Measurements from ENCODE around the gene FRMD4B. TPM values are rescaled to one million over a fixed set of nuclear protein-coding genes. Genes with fewer than 3 reads are reported as not detected.

FRMD4B gene
- total and polyA plus RNA-seq, 2 donors (not counting 3 experiments of a cell fraction or from before 2014, with no cell fraction given), result 66.4 to 89.7 TPM

GRCh38 chr3:69371816-69372215 is 14.1 kb downstream of the FRMD4B start:
- Histone ChIP-seq H3K27me3 (ENCODE audit: control insufficient read depth in 2 of 2, insufficient read depth in 2 of 2, low read length in 2 of 2) (no peaks in the 10 kb centered on the region), H4K20me1 (replicated peaks; ENCODE audit: control insufficient read depth, extremely low read depth, insufficient read depth, low read length) (no peaks in the 10 kb centered on the region), H3K4me1 (ENCODE audit: control insufficient read depth, extremely low read depth, insufficient read depth, low read length) (peaks cover 31% of the 10 kb centered on the region), H2AFZ (ENCODE audit: low read depth, low read length) (no peak overlapping the region), H3K9ac (replicated peaks; ENCODE audit: extremely low read depth, insufficient read depth, low read length) (no peak overlapping the region), H3K9me1 (replicated peaks; ENCODE audit: control insufficient read depth, extremely low read depth, insufficient read depth, low read length) (no peaks in the 10 kb centered on the region), H3K4me3 (replicated peaks in 1 of 3; ENCODE audit: insufficient read depth in 1 of 3, low read depth in 1 of 3, low read length in 3 of 3) (no peak overlapping the region), H3K4me2 (ENCODE audit: insufficient read depth, low read length) (no peak overlapping the region), H3K27ac (ENCODE audit: insufficient read depth, low read depth, low read length) (no peak overlapping the region), H3K36me3 (ENCODE audit: control insufficient read depth in 2 of 2, extremely low read depth in 1 of 2, insufficient read depth in 2 of 2, low read length in 2 of 2) (no peaks in the 10 kb centered on the region), H3K9me3 (replicated peaks; ENCODE audit: control insufficient read depth, insufficient read depth, low read length) (no peaks in the 10 kb centered on the region), H3K79me2 (ENCODE audit: control insufficient read depth, insufficient read depth, low read length) (no peaks in the 10 kb centered on the region)
- DNase-seq (ENCODE audit: low read depth, low spot score), result no peak
- intact Hi-C loops (cut with micrococcal nuclease) (loop anchor here (5.0 kb wide), 1 partner anchor 35 kb away; no protein-coding TSS in a partner anchor), dilution Hi-C loops (cut with MboI; ENCODE audit: extremely low pct_ligation_motif_present, low sequenced_read_pairs) (no loop called here)
- no TSS peak for BruUV-seq (replicated peaks)
- CTCF ChIA-PET, result interaction anchor here (1.0 kb wide), 1 partner anchor 9 kb away, joined by 3 read pairs; no protein-coding TSS in a partner anchor
- TF ChIP-seq GATA2 (IDR thresholded peaks at IDR 0.05; ENCODE audit: insufficient read depth, insufficient read length, low read depth, low read length), result no peak
- no peak for TF ChIP-seq EZH2 (IDR thresholded peaks at IDR 0.05; ENCODE audit: borderline replicate concordance, low read depth, low read length, severe bottlenecking)
- no peak for TF ChIP-seq POLR2AphosphoS5 (IDR thresholded peaks at IDR 0.05; ENCODE audit: insufficient read depth, low read depth, low read length)
- no peak for TF ChIP-seq FOS (IDR thresholded peaks at IDR 0.05; ENCODE audit: borderline replicate concordance, insufficient read depth, low read length)
- TF ChIP-seq JUN (IDR thresholded peaks at IDR 0.05; ENCODE audit: borderline replicate concordance, insufficient read depth, insufficient read length, low read depth), result no peak
- TF ChIP-seq POLR2A (IDR thresholded peaks at IDR 0.05; ENCODE audit: low read depth, low read length), result no peak
- no peak for TF ChIP-seq MAX (IDR thresholded peaks at IDR 0.05; ENCODE audit: insufficient read depth, insufficient read length)
- no peak for TF ChIP-seq CTCF (IDR thresholded peaks at IDR 0.05; ENCODE audit: extremely low read depth in 1 of 2, insufficient read depth in 1 of 2, low read depth in 1 of 2, low read length in 2 of 2)
- TF ChIP-seq MYC (IDR thresholded peaks at IDR 0.05; ENCODE audit: low read depth, low read length), result no peak
- POLR2A ChIA-PET, result no interaction called here
- no peak for FAIRE-seq

Data from endothelial cell of umbilical vein (primary cell).